DND-41 (cell line): ENCODE measurements around the gene LCN15.

Source experiments
- ATAC-seq: fragments of 200-7000 bp; cut with Tn5 transposase; 3 replicates; pipeline ENCODE4 v1.9.1; 2021; ENCODE audit warnings: low read depth; ENCODE audit not compliant: insufficient read depth
- DNase-seq: peaks from one replicate; pipeline ENCODE4 v3.0.0-alpha.2; 2020
- H2AFZ ChIP-seq: 2 replicates; pipeline ENCODE4 v1.6.0; 2012; ENCODE audit warnings: low read depth, low read length
- H3K27ac ChIP-seq: 2 replicates; pipeline ENCODE4 v1.5.1; 2012; ENCODE audit warnings: low read length, inconsistent platforms
- H3K27me3 ChIP-seq: fragments of 200-600 bp; sonication (generic); 2 replicates; pipeline ENCODE4 v1.6.0; 2012; ENCODE audit warnings: low read length, mild to moderate bottlenecking, inconsistent platforms; ENCODE audit not compliant: insufficient read depth, poor library complexity
- H3K36me3 ChIP-seq: 2 replicates; pipeline ENCODE4 v1.5.1; 2012; ENCODE audit warnings: low read length, inconsistent platforms; ENCODE audit not compliant: insufficient read depth
- H3K4me1 ChIP-seq: 2 replicates; pipeline ENCODE4 v1.5.1; 2012; ENCODE audit warnings: mild to moderate bottlenecking, low read length; ENCODE audit not compliant: insufficient read depth
- H3K4me2 ChIP-seq: 2 replicates; pipeline ENCODE4 v1.6.0; 2012; ENCODE audit warnings: mild to moderate bottlenecking, moderate library complexity, low read length, inconsistent platforms; ENCODE audit not compliant: insufficient read depth
- H3K4me3 ChIP-seq, 2 experiments: fragments of 200-600 bp in 1 of 2; shearing (Covaris generic) in 1 of 2; 2 replicates each; pipeline ENCODE4 v1.5.1; 2012 to 2016; ENCODE audit warnings: inconsistent platforms in 2 of 2, low read length in 2 of 2, mild to moderate bottlenecking in 2 of 2, low read depth in 1 of 2, moderate library complexity in 1 of 2
- H3K79me2 ChIP-seq: 2 replicates; pipeline ENCODE4 v1.6.0; 2012; ENCODE audit warnings: low read length, inconsistent platforms; ENCODE audit not compliant: insufficient read depth
- H3K9ac ChIP-seq: 2 replicates; pipeline ENCODE4 v1.6.0; 2012; ENCODE audit warnings: low read depth, mild to moderate bottlenecking, inconsistent platforms, low read length, moderate library complexity
- H3K9me3 ChIP-seq: 2 replicates; pipeline ENCODE4 v1.5.1; 2012; ENCODE audit warnings: low read length, moderate library complexity, mild to moderate bottlenecking, inconsistent platforms; ENCODE audit not compliant: insufficient read depth, severe bottlenecking
- H4K20me1 ChIP-seq: 2 replicates; pipeline ENCODE4 v1.6.0; 2012; ENCODE audit warnings: low read length; ENCODE audit not compliant: insufficient read depth
- CTCF ChIP-seq: IDR thresholded peaks from 2 replicates; pipeline ENCODE4 v1.5.1; 2012; ENCODE audit warnings: borderline replicate concordance, low read length, moderate library complexity, mild to moderate bottlenecking; ENCODE audit not compliant: poor library complexity, severe bottlenecking; ENCODE audit errors: extremely low read depth
- EZH2 ChIP-seq: IDR thresholded peaks from 3 replicates; pipeline ENCODE4 v1.6.1; 2012; ENCODE audit warnings: borderline replicate concordance, low read depth, mild to moderate bottlenecking, moderate library complexity, low read length, inconsistent platforms; ENCODE audit not compliant: severe bottlenecking

LCN15 gene

GRCh38 chr9:136764301-136764891 lies at the start of gene LCN15:
Gene LCN15, minus strand, starts transcription at chr9:136764518. Its CDS starts 30 bp downstream, at chr9:136764488.
- H3K79me2 ChIP-seq, result no peaks in the 10 kb centered on the region
- H3K27me3 ChIP-seq, result no peaks in the 10 kb centered on the region
- H3K4me2 ChIP-seq, result no peak within 1 kb of the TSS
- H2AFZ ChIP-seq, result no peak within 1 kb of the TSS
- H3K27ac ChIP-seq, result no peak within 1 kb of the TSS
- H4K20me1 ChIP-seq, result no peaks in the 10 kb centered on the region
- no peaks in the 10 kb centered on the region for H3K4me1 ChIP-seq
- no peaks in the 10 kb centered on the region for H3K9me3 ChIP-seq
- no peak for ATAC-seq
- TF ChIP-seq EZH2 (no peak), CTCF (no peak)
- no peak within 1 kb of the TSS for H3K9ac ChIP-seq
- no peak for DNase-seq
- H3K4me3 ChIP-seq, result no peak within 1 kb of the TSS
- H3K36me3 ChIP-seq, result no peaks in the 10 kb centered on the region

- Histone ChIP-seq H3K36me3 (peaks cover 41% of the 10 kb centered on the region), H3K27ac (peak overlapping the region; percentile 61; the same call in 1 of the 2 replicates)
- 0 out of 3 replicates have a peak, but pooled peaks have one; percentile 7 for ATAC-seq
These were observed 44.5 kb upstream of the LCN15 start for GRCh38 chr9:136808806-136809158.

GRCh38 chr9:136808075-136808805 lies 43.9 kb upstream of the LCN15 start:
- peaks cover 37% of the 10 kb centered on the region for H3K4me1 ChIP-seq
- TF ChIP-seq CTCF (peak; percentile 11), EZH2 (no peak)
- no peaks in the 10 kb centered on the region for H3K27me3 ChIP-seq
- ATAC-seq, result peak; percentile 56
- H3K4me3 ChIP-seq, result peak overlapping the region; percentile 83 to 84; a peak in 3 of 4 replicates
- DNase-seq, result peak; percentile 47
- no peaks in the 10 kb centered on the region for H3K9me3 ChIP-seq
- H3K79me2 ChIP-seq, result peaks cover 61% of the 10 kb centered on the region
- H2AFZ ChIP-seq, result peak overlapping the region; percentile 77
- peaks cover 38% of the 10 kb centered on the region for H3K36me3 ChIP-seq
- H3K9ac ChIP-seq, result peak overlapping the region; percentile 71
- H4K20me1 ChIP-seq, result peaks cover 24% of the 10 kb centered on the region; the same call in 1 of the 2 replicates
- H3K4me2 ChIP-seq, result peak overlapping the region; percentile 81
- peak overlapping the region; percentile 61 for H3K27ac ChIP-seq

More at GRCh38 chr9:136808806-136809158, 44.5 kb upstream of the LCN15 start:
- DNase-seq, result no peak
- Histone ChIP-seq H3K4me1 (peaks cover 37% of the 10 kb centered on the region), H3K79me2 (peaks cover 64% of the 10 kb centered on the region), H3K9ac (peak overlapping the region; percentile 71), H3K9me3 (no peaks in the 10 kb centered on the region), H3K4me3 (peak overlapping the region; percentile 83 to 84; a peak in 3 of 4 replicates), H3K27me3 (no peaks in the 10 kb centered on the region), H4K20me1 (peaks cover 26% of the 10 kb centered on the region; the same call in 1 of the 2 replicates), H3K4me2 (peak overlapping the region; percentile 81), H2AFZ (peak overlapping the region; percentile 77)
- TF ChIP-seq EZH2 (no peak), CTCF (no peak)
